ENCODE results near the gene FKBP14. TPM values are rescaled to one million over a fixed set of nuclear protein-coding genes. Genes with fewer than 3 reads are reported as not detected.

Gene FKBP14
- total RNA-seq, 1 experiment from 2014 or later: 11.5 TPM

- Histone ChIP-seq H3K79me1 (ENCODE audit: insufficient read depth, low read depth, low read length, poor library complexity, severe bottlenecking) (peaks cover 14% of the 10 kb centered on the region), H3K27ac (ENCODE audit: insufficient read length, low read depth, low read length) (no peak overlapping the region), H2BK5ac (ENCODE audit: insufficient read length, low read length) (no peak overlapping the region), H2AK5ac (ENCODE audit: insufficient read length, low read length) (no peak overlapping the region), H3K9ac (ENCODE audit: extremely low read depth, insufficient read length, low read length) (no peak overlapping the region), H4K20me1 (ENCODE audit: control insufficient read depth, insufficient read depth, insufficient read length) (no peaks in the 10 kb centered on the region), H4K8ac (replicated peaks; ENCODE audit: insufficient read length, low read depth, low read length) (no peak overlapping the region), H3K4me1 (ENCODE audit: insufficient read depth, low read length) (peaks cover 4% of the 10 kb centered on the region; the same call in 1 of the 2 replicates), H2BK12ac (ENCODE audit: insufficient read length, low read depth, low read length) (no peak overlapping the region), H3K4me2 (ENCODE audit: insufficient read depth, insufficient read length, low read length) (no peak overlapping the region), H3K14ac (ENCODE audit: insufficient read depth, low read length) (no peak overlapping the region), H3K23me2 (ENCODE audit: insufficient read length, low read depth, low read length, poor library complexity, severe bottlenecking) (no peaks in the 10 kb centered on the region), H4K5ac (ENCODE audit: insufficient read length, low read depth, low read length) (no peak overlapping the region), H4K91ac (ENCODE audit: insufficient read length, low read depth, low read length) (no peak overlapping the region), H3K9me3 (ENCODE audit: control insufficient read depth, low read depth, low read length) (no peaks in the 10 kb centered on the region), H3K79me2 (ENCODE audit: insufficient read depth, low read length) (peaks cover 21% of the 10 kb centered on the region; the same call in 1 of the 2 replicates), H3K18ac (ENCODE audit: insufficient read length, low read depth, low read length) (no peak overlapping the region), H3K27me3 (ENCODE audit: insufficient read depth, low read length) (no peaks in the 10 kb centered on the region), H2AFZ (ENCODE audit: low read length) (no peak overlapping the region), H3K4ac (ENCODE audit: low read depth, low read length) (no peak overlapping the region), H2BK15ac (ENCODE audit: low read depth, low read length) (no peak overlapping the region), H3T11ph (ENCODE audit: low read length) (no peak overlapping the region), H2BK120ac (ENCODE audit: low read depth, low read length, poor library complexity, severe bottlenecking) (no peak overlapping the region), H3K23ac (ENCODE audit: insufficient read length, low read depth, low read length) (no peak overlapping the region), H2BK20ac (ENCODE audit: low read depth, low read length, poor library complexity, severe bottlenecking) (no peak overlapping the region), H3K56ac (ENCODE audit: insufficient read length, low read depth, low read length) (no peak overlapping the region)
- no peak for TF ChIP-seq CTCF (conservative IDR thresholded peaks at IDR 0.05)
- Mint-ChIP-seq H3K4me1 (0 out of 4 replicates have a peak, but pooled peaks cover 0 to 3% of the 10 kb centered on the region in 2 experiments), H3K27me3 (ENCODE audit: low read depth) (no peaks in the 10 kb centered on the region), H3K9me3 (no peaks in the 10 kb centered on the region; a peak in 1 of 5 replicates), H3K36me3 (ENCODE audit: insufficient read depth in 1 of 3, low read depth in 3 of 3) (peaks cover 0 to 6% (median 5%) of the 10 kb centered on the region in 3 experiments; a peak in 4 of 7 replicates), H3K4me3 (no peak overlapping the region), H3K27ac (no peak overlapping the region)
- no peak for DNase-seq
- WGBS (ENCODE audit: extremely low coverage, insufficient read length, low lambda C conversion rate): no CpG with 5 or more reads among the region's 3 CpGs
Measured at GRCh38 chr7:30034501-30034900, 8.0 kb upstream of the FKBP14 start.

Measured in H9 (cell line).